K562 (cell line): ENCODE data around the gene RFESD. TPM values are rescaled to one million over a fixed set of nuclear protein-coding genes. Genes with fewer than 3 reads are reported as not detected.

Experiments
- ATAC-seq: fragments of 200-7000 bp; cut with Tn5 transposase; 3 replicates; pipeline ENCODE4 v1.9.1; 2020; ENCODE audit warnings: moderate library complexity
- BruUV-seq: library from RNA; stranded (reverse); fragments of 400-500 nt; replicated peaks from 2 replicates; lab custom pipeline; 2021; lab: Mats Ljungman, UMichigan
- CTCF ChIA-PET: fragments of 300-600 bp; formaldehyde crosslinking; extraction: SDS; loops from one replicate; lab custom pipeline; 2021; ENCODE audit warnings: low intra/inter-chr PET ratio; lab: Yijun Ruan, JAX
- POLR2A ChIA-PET: fragments of 300-600, 350-650 bp; sonication (Branson Sonifier 250); formaldehyde crosslinking; extraction: SDS; loops from one replicate; lab custom pipeline; 2021; ENCODE audit warnings: antibody characterized with exemption, inconsistent platforms; lab: Yijun Ruan, JAX
- DNase-seq, 4 experiments: peaks; one replicate each; pipeline versions ENCODE4 v3.0.0 to v3.0.0-alpha.2; 2011 to 2018; ENCODE audit warnings: low spot score in 3 of 4, mixed read lengths in 3 of 4; ENCODE audit errors: extremely low read depth in 1 of 4
- FAIRE-seq: peaks from 2 replicates; lab custom pipeline; 2011; peaks lifted over from hg19 to GRCh38; lab: Jason Lieb, UNC
- H2AFZ ChIP-seq: 2 replicates; pipeline ENCODE4 v1.6.0; 2011; ENCODE audit warnings: low read depth, low read length, control low read depth, inconsistent platforms
- H3K27ac ChIP-seq: fragments of 200-600 bp; 3 replicates; pipeline ENCODE4 v1.8.0; 2011; ENCODE audit warnings: low read depth, mild to moderate bottlenecking, control low read depth, inconsistent platforms, low read length, moderate library complexity, mixed read lengths; ENCODE audit errors: extremely low read depth
- H3K27me3 ChIP-seq, 2 experiments: fragments of 300-600 bp in 1 of 2; 2 replicates in 1 of 2; 3 replicates in 1 of 2; pipeline versions ENCODE4 v1.6.0 to v1.8.0; 2011; ENCODE audit warnings: inconsistent platforms in 2 of 2, low read length in 2 of 2, mild to moderate bottlenecking in 1 of 2, mixed read lengths in 1 of 2, moderate library complexity in 1 of 2; ENCODE audit not compliant: control insufficient read depth in 2 of 2, insufficient read depth in 2 of 2
- H3K36me3 ChIP-seq: fragments of 300-600 bp; 3 replicates; pipeline ENCODE4 v1.8.0; 2011; ENCODE audit warnings: mild to moderate bottlenecking, low read length, inconsistent platforms; ENCODE audit not compliant: control insufficient read depth, insufficient read depth
- H3K4me1 ChIP-seq, 2 experiments: fragments of 200-600 bp in 1 of 2; replicated peaks in 1 of 2; 2 replicates in 1 of 2; 3 replicates in 1 of 2; pipeline versions ENCODE4 v1.5.1 to v1.8.0; 2011; ENCODE audit warnings: inconsistent platforms in 2 of 2, low read length in 2 of 2, mild to moderate bottlenecking in 1 of 2, mixed read lengths in 1 of 2, moderate library complexity in 1 of 2; ENCODE audit not compliant: control insufficient read depth in 2 of 2, insufficient read depth in 2 of 2
- H3K4me2 ChIP-seq: 2 replicates; pipeline ENCODE4 v1.6.1; 2011; ENCODE audit warnings: low read length, control low read depth, inconsistent platforms, mixed read lengths; ENCODE audit not compliant: insufficient read depth
- H3K4me3 ChIP-seq: fragments of 200-600 bp; sonication (generic), shearing (Covaris generic); 2 replicates; pipeline ENCODE4 v1.5.1; 2016; ENCODE audit warnings: control low read depth, inconsistent platforms
- H3K79me2 ChIP-seq: fragments of 200-600 bp; 3 replicates; pipeline ENCODE4 v1.8.0; 2011; ENCODE audit warnings: low read length, inconsistent platforms; ENCODE audit not compliant: control insufficient read depth, insufficient read depth
- H3K9ac ChIP-seq, 2 experiments: 2 replicates each; pipeline versions ENCODE4 v1.6.0 to v1.6.1; 2011; ENCODE audit warnings: low read depth in 2 of 2, low read length in 2 of 2, control low read depth in 1 of 2, inconsistent platforms in 1 of 2, mild to moderate bottlenecking in 1 of 2, mixed read lengths in 1 of 2; ENCODE audit not compliant: insufficient read depth in 1 of 2
- H3K9me1 ChIP-seq: one replicate; pipeline ENCODE4 v1.6.0; 2011; ENCODE audit warnings: inconsistent platforms, mild to moderate bottlenecking, low read length, moderate library complexity; ENCODE audit not compliant: control insufficient read depth, insufficient read depth
- H3K9me3 ChIP-seq: replicated peaks from 2 replicates; pipeline ENCODE4 v1.5.1; 2011; ENCODE audit warnings: low read depth, low read length, inconsistent platforms; ENCODE audit not compliant: control insufficient read depth, insufficient read depth
- H4K20me1 ChIP-seq: replicated peaks from 2 replicates; pipeline ENCODE4 v1.6.1; 2011; ENCODE audit warnings: low read length, inconsistent platforms, mixed read lengths; ENCODE audit not compliant: control insufficient read depth, insufficient read depth
- ETV6 ChIP-seq, 3 experiments: fragments of 150-350 bp in 1 of 3; sonication (generic) in 1 of 3; formaldehyde crosslinking in 1 of 3; IDR thresholded peaks; 2 replicates each; pipeline versions ENCODE4 v1.6.1 to v1.8.0; 2014 to 2022; ENCODE audit warnings: borderline replicate concordance in 2 of 3, low read depth in 2 of 3, antibody characterized with exemption in 1 of 3, low read length in 1 of 3, mild to moderate bottlenecking in 1 of 3, missing genetic modification reagents in 1 of 3
- SIN3A ChIP-seq, 2 experiments: fragments of 150-350 bp in 1 of 2; IDR thresholded peaks; 2 replicates each; pipeline ENCODE4 v1.6.1; 2011 to 2016; ENCODE audit warnings: borderline replicate concordance in 2 of 2, low read depth in 2 of 2, low read length in 2 of 2, mild to moderate bottlenecking in 2 of 2, moderate library complexity in 2 of 2; ENCODE audit not compliant: control insufficient read depth in 1 of 2
- TCFL5 ChIP-seq: fragments of 250-450 bp; sonication (Bioruptor Pico); conservative IDR thresholded peaks from 2 replicates; pipeline ENCODE4 v1.6.1; 2021; ENCODE audit warnings: mild to moderate bottlenecking, moderate library complexity, matching md5 sums
- TOE1 ChIP-seq, 2 experiments: fragments of 450-650 bp in 1 of 2; sonication (generic) in 1 of 2; formaldehyde crosslinking in 1 of 2; IDR thresholded peaks; 2 replicates each; pipeline versions ENCODE4 v1.7.1 to v1.8.0; 2016 to 2022; ENCODE audit warnings: borderline replicate concordance in 2 of 2, mild to moderate bottlenecking in 2 of 2, antibody characterized with exemption in 1 of 2, inconsistent platforms in 1 of 2, low read depth in 1 of 2, missing genetic modification reagents in 1 of 2, moderate library complexity in 1 of 2
- ZNF12 ChIP-seq: sonication (generic); formaldehyde crosslinking; IDR thresholded peaks from 2 replicates; pipeline ENCODE4 v1.4.0; 2020; ENCODE audit warnings: mild to moderate bottlenecking, missing genetic modification reagents
- ZNF121 ChIP-seq: sonication (generic); formaldehyde crosslinking; conservative IDR thresholded peaks from 2 replicates; pipeline ENCODE4 v1.8.0; 2022; ENCODE audit warnings: missing genetic modification reagents
- WGBS: fragments of 100-300 bp; shearing (Covaris generic); methylation state at CpG from one replicate; pipeline ENCODE4 v1.1.6; 2016; ENCODE audit warnings: low coverage, mixed read lengths; ENCODE audit not compliant: insufficient coverage; ENCODE audit errors: missing lambda C conversion rate; 5-methylcytosine and 5-hydroxymethylcytosine counted together
- in situ Hi-C: fragments of 300-500 bp; cut with MboI; formaldehyde crosslinking; loops from 4 replicates; pipeline ENCODE4 v1.15.0; 2018; ENCODE audit warnings: inconsistent platforms, mixed read lengths
- intact Hi-C: fragments of 100-400 bp; cut with micrococcal nuclease; formaldehyde crosslinking; loops from 2 replicates; pipeline ENCODE4 v1.14.2; 2022
- polyA plus RNA-seq, 8 experiments: library from polyadenylated mRNA; depleted of rRNA in 4 of 8; stranded (reverse) in 5 of 8; unstranded in 3 of 8; fragments of >200 nt; fragmentation: Nextera tagmentation in 2 of 8; fragmentation: Illumina TruSeq in 1 of 8; extraction: Ambion mirVana in 2 of 8; extraction: Trizol in 1 of 8; gene quantifications; 2 replicates each; pipeline versions ENCODE4 v1.2.1 to v1.2.3, GENCODE V29; 2011 to 2014; ENCODE audit warnings: inconsistent platforms in 1 of 8, missing spikeins in 1 of 8
- total RNA-seq, 7 experiments: library from RNA; depleted of rRNA in 6 of 7; stranded (reverse); fragments of >200 nt in 6 of 7; fragmentation: Illumina TruSeq in 2 of 7; extraction: Trizol in 2 of 7; gene quantifications; 2 replicates each; pipeline versions ENCODE4 v1.2.1 to v1.2.3, GENCODE V29; 2011 to 2021; ENCODE audit warnings: low replicate concordance in 1 of 7
- TF ChIP-seq, protein P1 (sequence below), 2 experiments: IDR thresholded peaks; 2 replicates each; pipeline ENCODE4 v1.6.1; 2012; ENCODE audit warnings: improper control_type of control experiment in 2 of 2, low read depth in 2 of 2, low read length in 2 of 2, borderline replicate concordance in 1 of 2
- TF ChIP-seq, protein P2 (sequence below): fragments of 450-650 bp; IDR thresholded peaks from 2 replicates; pipeline ENCODE4 v1.6.1; 2016; ENCODE audit warnings: antibody characterized with exemption

RFESD gene
- total and polyA plus RNA-seq, 9 of the 15 experiments (the other 6 are each of a cell fraction or from before 2014, with no cell fraction given), result 62.3 to 600 (median 140) TPM

DNA sequence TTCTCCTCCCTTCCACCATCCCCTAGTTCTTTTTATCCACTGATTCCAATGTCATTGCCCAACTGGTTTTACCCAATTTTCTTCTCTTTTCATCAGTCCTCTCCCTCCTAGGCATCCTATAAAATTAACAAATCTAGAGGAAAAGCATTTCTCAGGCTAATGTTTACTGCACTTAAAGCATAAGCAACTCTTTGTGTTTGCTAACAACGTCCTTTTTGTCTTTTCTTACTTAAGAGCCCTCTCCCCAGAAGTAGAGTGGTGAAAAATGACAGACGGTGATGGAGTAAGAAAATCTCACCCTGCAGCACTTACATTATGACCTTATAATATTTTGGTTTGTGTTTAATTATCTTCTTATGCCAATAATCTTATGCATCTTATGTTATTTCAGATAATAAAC lies 37.8 kb downstream of the RFESD start (continued):
- no peak for TF ChIP-seq ETV6 (IDR thresholded peaks at IDR 0.05; ENCODE audit: borderline replicate concordance in 1 of 2, low read depth in 2 of 2, low read length in 1 of 2)
- TF ChIP-seq ETV6 (CRISPR knock-in tag; IDR thresholded peaks at IDR 0.05; ENCODE audit: borderline replicate concordance), result no peak
- TF ChIP-seq ZNF121 (CRISPR knock-in tag), result no peak
- TF ChIP-seq TOE1 (IDR thresholded peaks at IDR 0.05; ENCODE audit: borderline replicate concordance), result no peak
- TF ChIP-seq TOE1 (CRISPR knock-in tag; IDR thresholded peaks at IDR 0.05; ENCODE audit: borderline replicate concordance, low read depth), result no peak
- TF ChIP-seq, protein P1, sequence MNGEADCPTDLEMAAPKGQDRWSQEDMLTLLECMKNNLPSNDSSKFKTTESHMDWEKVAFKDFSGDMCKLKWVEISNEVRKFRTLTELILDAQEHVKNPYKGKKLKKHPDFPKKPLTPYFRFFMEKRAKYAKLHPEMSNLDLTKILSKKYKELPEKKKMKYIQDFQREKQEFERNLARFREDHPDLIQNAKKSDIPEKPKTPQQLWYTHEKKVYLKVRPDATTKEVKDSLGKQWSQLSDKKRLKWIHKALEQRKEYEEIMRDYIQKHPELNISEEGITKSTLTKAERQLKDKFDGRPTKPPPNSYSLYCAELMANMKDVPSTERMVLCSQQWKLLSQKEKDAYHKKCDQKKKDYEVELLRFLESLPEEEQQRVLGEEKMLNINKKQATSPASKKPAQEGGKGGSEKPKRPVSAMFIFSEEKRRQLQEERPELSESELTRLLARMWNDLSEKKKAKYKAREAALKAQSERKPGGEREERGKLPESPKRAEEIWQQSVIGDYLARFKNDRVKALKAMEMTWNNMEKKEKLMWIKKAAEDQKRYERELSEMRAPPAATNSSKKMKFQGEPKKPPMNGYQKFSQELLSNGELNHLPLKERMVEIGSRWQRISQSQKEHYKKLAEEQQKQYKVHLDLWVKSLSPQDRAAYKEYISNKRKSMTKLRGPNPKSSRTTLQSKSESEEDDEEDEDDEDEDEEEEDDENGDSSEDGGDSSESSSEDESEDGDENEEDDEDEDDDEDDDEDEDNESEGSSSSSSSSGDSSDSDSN (IDR thresholded peaks at IDR 0.05; ENCODE audit: borderline replicate concordance in 1 of 2, low read depth in 2 of 2, low read length in 2 of 2), result no peak
- no peak for TF ChIP-seq ZNF12 (CRISPR knock-in tag)
- TF ChIP-seq TCFL5 (CRISPR knock-in tag), result no peak

DNA sequence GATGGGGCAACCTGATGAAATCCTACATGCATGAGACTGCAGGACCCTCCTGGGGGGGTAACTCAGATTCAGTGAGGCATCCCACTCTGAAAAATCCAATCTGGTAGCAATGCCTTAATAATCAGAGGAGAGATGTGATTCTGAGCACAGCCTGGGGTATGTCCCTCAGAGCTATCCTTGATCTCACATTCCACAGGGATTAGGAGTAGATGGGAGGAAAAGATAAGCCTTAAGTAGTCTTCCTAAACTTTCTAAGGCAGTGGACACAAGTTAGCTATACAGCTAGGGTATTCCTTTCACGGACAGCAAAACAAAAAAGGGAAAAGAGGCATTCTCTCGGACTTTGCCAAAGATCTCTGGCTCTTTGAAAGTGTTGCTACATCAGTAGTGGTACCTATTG lies 40.1 kb downstream of the RFESD start:
- H3K9me3 ChIP-seq, result no peaks in the 10 kb centered on the region
- no peaks in the 10 kb centered on the region for H3K4me1 ChIP-seq
- BruUV-seq, result no TSS peak
- FAIRE-seq, result no peak
- H3K9me1 ChIP-seq, result no peaks in the 10 kb centered on the region
- H3K36me3 ChIP-seq, result no peaks in the 10 kb centered on the region
- H3K9ac ChIP-seq, result no peak overlapping the region
- no peaks in the 10 kb centered on the region for H3K27me3 ChIP-seq
- ChIA-PET POLR2A (interaction anchor here (0.6 to 1.1 kb wide), 2 partner anchors 16 to 40 kb away, joined by 3 read pairs; no protein-coding TSS in a partner anchor), CTCF (no interaction called here)
- DNase-seq, result no peak
- H3K79me2 ChIP-seq, result no peaks in the 10 kb centered on the region
- no peak for ATAC-seq
- H3K4me2 ChIP-seq, result no peak overlapping the region
- no peaks in the 10 kb centered on the region for H4K20me1 ChIP-seq
- WGBS, result 4% methylated on average over 2 of the region's 2 CpGs
- no peak overlapping the region for H3K4me3 ChIP-seq
- intact Hi-C loops, result no loop called here
- no peak overlapping the region for H2AFZ ChIP-seq
- TF ChIP-seq, protein P2, sequence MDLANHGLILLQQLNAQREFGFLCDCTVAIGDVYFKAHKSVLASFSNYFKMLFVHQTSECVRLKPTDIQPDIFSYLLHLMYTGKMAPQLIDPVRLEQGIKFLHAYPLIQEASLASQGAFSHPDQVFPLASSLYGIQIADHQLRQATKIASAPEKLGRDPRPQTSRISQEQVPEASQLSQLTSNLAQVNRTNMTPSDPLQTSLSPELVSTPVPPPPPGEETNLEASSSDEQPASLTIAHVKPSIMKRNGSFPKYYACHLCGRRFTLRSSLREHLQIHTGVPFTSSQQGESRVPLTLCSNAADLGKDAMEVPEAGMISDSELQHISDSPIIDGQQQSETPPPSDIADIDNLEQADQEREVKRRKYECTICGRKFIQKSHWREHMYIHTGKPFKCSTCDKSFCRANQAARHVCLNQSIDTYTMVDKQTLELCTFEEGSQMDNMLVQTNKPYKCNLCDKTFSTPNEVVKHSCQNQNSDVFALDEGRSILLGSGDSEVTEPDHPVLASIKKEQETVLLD, result 0 out of 2 replicates have a peak, but pooled peaks have one; percentile 18
- TF ChIP-seq SIN3A (IDR thresholded peaks at IDR 0.05; ENCODE audit: borderline replicate concordance in 2 of 2, control insufficient read depth in 1 of 2, low read depth in 2 of 2, low read length in 2 of 2), result no peak
- H3K27ac ChIP-seq, result no peak overlapping the region
- in situ Hi-C loops, result no loop called here
